Stimulated activated CD8-positive, alpha-beta memory T cell treated with anti-CD3 and anti-CD28 coated beads, Interleukin-4, amount 100 ng/mL, for 48 hours (primary cell): Measurements from ENCODE around the gene UCK2.

Source experiments
- DNase-seq: peaks from one replicate; pipeline ENCODE4 v3.0.0-alpha.2; 2020

UCK2 gene

DNA sequence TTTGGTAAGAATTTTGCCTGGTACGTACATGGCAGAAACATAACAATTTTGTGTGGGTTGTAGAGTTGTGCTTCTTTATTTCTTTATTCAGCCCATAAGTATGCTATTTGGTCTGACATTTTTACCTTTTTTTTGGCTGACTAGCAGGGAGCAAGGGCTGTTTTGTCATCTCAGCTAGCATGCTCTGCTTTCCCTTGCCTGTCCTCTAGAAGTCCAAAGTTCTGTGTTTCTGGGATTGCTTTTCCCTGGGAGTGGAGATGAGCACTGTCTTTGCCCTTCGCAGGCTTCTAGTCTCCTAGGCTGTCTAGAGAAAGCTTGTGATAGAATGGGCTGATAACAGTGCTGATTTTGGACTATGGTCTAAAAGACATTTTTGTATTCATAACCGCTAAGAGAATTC is 7.5 kb downstream of the UCK2 start:
- no peak for DNase-seq

DNA sequence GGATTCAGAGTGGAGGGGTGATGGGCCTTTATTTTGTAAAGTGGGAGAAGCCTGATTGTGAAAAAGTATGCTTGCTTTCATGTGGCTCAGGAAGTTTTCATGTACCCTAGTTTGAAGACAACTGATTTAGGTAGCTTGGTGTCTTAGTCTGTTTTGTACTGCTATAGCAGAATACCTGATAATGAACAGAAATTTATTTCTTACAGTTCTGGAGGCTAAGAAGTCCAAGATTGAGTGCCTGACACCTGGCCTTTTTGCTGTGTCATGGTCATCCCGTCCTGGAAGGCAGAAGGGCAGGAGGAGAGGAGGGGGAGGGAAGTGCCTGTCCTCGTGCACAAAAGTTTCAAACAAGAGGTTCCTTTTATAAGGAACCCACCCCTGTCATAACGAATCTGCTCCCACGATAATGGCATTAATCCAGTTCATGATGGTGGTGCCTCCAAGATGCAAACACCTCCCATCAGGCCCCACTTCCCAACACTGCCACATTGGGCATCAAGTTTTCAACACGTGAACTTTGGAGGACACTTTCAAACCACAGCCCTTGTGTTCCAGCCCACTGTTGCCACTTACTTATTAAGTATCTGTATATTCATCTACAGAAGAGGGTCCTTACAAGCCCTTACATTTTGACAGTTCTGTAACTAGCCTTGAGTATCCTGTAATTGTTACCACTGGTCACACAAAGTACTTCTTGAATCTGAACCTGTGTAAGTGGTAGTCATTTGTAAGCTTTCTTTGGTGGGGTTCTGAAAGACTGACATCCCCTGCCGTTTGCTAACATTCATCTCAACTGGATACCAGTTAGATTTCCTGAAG is 9.5 kb downstream of the UCK2 start:
- DNase-seq, result no peak

DNA sequence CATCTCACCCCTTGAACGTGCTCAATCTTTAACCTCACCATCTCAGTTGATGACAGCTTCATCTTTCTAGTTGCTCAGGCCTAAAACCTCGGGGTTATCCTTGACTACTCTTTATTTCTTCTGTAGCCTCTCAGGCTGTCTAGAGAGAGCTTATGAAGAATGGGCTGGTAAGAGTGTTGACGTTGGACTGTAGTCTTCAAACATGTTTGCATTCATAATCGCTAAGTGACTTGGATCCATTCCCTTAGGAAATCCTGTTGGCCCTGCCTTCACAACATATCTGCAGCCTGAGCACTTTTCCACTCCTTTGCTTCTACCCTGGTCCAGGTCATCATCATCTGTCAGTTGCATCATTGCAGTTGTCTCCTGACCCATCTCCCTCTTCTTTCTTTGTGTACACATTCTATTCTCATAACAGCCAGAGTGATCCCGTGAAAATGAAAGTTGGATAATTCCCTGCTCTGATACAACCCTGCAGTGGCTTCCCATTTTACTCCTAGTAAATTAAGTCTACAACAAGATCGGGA is 10.5 kb downstream of the UCK2 start:
- no peak for DNase-seq

DNA sequence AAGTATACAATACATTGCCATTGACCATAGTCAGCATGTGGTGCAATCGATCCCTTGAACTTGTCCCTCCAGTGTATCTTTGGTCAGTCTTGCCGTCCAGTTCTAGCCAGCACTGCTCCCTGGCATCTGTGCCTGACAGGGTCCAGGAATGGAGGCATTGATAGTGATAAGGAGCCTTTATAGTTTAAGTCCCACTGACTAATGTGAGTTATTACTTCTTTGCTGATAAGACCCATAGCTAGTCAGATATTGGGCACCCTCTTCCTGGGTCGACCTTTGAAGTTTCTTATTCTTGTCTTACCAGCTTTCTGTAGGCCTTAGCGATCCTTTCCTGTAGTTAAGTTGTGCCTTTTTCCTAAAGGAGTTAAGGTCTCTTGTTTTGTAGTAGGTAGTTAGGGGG is 13.0 kb downstream of the UCK2 start:
- no peak for DNase-seq

DNA sequence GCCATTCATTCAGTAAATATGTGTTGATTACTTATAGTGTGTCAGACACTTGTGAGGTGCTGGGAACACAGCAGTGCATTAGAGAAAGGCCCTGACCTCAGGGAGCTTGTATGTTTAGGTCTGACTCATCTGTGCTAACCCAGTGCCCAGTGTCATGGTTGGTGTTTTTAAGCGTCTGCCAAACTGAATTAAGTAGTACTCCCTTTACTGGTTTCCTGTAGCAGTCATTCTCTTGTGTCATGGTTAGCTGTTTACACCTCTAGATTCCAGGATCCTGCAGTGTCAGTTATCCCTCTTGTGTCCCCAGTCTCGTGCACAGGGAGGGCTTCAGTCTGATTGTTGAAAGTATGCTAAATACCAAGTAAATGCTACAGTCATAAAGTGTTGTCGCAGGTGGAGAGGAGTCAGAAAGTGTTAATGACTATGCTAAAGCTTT is 14.2 kb downstream of the UCK2 start:
- DNase-seq, result no peak

DNA sequence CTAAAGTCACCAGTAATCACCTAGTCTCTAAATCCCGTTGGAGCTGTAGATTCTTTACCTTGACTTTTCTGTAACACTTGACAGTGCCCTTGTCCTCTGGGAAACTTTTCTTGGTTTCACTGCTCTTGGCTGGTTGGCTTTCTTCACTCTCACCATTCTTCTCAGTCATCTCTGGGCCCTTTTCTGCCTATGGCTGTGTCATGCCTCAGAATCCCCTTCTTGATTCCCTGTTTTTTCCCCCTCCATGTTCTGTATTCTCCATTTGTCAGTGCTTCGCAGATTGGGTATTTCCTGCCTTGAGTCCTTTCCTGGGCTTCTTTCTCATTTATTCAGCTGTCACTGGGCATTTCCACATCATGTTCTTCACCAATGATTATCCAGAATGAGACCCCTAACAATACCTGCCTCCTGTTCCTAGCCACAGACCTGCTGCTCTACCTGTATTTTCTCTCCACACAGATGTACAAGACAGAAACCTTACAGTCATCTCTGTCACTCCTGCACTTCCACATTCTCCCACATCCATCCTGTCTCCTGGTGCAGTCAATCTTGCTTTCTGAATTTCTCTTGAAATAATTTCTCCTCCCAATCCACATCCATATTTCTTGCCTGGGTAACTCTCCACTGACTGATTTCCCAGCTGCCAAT is 14.7 kb downstream of the UCK2 start:
- DNase-seq, result no peak

DNA sequence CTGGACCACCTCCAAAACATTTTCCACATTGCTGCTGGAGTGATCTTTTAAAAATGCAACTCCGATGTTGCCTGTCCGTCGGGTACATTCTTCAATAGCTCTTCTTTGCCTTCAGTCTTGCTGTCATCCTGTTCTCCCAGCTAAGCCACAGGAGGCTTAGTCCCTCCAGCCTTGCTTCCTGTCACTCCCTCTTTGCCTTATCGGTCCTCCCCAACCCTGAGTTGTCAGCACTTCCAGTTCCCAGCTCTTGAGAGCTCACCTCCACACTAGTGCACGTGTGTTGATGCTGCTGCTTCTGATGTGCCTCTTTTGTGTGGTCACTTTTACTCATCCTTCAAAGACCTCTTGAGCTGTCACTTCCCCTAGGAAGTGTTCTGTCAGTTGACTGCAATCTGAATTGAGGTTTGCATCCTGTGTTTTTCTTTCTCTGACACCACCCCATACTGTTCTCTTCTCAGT is 15.3 kb downstream of the UCK2 start:
- DNase-seq, result no peak

DNA sequence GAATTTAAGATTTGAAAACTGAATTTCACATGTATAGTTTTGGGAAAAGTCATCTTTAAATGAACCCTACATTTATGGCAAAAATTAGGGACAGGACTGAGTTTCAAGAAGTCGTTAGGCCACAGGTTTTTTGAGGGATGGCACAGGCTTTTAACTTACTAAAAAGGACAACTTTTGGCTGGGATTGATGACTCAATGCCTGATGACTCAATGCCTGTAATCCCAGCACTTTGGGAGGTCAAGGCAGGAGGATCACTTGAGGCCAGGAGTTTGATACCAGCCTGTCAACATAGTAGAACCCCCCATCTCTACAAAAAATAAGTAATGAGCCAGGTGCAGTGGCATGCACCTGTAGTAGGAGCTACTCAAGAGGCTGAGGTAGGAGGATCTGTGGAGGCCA is 15.9 kb downstream of the UCK2 start:
- no peak for DNase-seq

DNA sequence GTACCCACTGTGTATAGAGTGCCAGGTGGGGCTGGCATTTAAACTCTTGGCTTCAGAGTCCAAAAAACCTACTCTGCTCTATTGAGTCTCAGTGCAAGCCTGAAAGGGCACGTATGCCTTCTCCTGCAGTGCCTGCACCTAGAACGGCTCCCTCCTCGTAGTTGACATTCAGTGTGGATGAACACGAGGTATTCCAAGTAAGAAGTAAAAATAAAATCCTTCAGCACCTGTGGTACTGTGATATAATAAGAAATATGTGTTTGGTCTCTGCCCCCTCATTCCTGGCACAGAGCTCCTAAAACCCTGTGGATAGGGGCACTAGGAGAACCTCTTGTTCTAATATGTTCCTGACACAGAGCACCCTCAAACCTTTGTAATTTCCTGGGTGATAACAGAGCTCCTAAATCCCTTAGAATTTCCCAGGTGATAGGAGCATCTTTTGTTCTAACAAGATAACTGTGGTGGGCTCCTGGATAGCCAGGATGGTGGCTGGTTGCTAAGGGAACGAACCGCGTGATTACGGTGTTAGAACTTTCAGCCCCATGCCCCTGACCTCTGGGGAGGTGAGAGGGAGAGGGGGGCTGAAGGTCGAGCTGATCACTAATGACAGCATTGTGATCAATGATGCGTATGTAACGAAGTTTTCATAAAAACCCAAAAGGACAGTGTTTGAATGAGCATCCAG is 16.8 kb downstream of the UCK2 start:
- DNase-seq, result no peak

DNA sequence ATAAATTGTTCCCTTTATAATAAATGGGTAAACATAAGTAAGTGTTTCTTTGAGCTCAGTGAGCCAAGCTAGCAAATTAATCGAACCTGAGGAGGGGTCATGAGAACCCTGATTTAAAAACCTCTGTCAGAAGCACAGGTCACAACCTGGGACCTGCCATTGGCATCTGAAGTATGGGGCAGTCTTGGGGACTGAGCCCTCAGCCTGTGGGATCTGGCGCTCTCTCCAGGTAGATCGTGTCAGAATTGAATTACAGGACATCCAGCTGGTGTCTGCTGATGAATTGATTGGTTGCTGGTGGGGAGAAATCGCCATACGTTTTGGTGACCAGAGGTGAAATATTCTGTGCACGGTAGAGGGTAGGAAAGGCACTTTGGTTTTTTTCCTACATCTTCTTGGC is 17.5 kb downstream of the UCK2 start:
- DNase-seq, result no peak

DNA sequence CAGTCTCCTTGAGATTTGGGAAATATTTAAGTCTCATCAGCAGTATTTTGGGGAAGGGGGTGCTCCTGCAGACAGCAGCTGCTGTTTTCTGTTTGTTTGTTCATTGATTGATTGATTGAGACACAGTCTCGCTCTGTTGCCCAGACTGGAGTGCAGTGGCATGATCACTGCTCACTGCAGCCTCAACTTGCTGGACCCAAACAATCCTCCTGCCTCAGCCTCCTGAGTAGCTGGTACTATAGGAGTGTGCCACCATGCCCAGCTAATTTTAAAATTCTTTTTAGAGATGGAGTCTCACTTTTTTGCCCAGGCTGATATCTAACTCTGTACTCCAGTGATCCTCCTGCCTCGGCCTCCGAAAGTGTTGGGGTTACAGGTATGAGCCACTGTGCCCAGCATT is 18.2 kb downstream of the UCK2 start:
- DNase-seq, result no peak

DNA sequence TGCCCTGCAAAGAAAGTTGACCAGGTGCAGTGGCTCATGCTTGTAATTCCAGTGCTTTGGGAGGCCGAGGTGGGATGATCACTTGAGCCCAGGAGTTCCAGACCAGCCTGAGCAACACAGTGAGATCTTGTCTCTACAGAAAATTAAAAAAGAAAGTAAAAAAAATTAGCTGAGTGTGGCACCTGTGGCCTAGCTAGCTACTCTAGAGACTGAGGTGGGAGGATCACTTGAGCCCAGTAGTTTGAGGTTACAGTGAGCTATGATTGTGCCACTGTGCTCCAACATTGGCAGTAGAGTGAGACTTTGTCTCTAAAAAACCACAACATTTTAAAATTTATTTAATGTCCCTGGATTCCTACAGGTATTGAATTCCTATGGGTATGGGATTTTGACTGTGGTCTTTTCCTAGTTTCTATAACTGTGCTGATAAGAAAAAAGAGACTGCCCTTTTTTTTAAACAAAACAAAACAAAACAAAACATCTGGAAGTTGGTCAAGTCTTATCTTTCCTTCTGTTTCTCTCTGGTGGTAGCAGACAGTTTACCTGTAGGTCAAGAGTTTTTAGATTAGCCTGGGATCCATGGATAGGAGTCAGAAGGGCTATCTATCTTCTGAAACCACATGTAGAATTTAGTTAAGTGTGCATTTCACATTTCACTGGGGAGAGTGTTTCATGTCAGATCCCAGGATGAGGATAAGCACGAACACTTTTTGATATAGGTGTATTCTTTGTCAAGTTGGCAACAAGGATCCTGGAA is 18.8 kb downstream of the UCK2 start:
- no peak for DNase-seq

DNA sequence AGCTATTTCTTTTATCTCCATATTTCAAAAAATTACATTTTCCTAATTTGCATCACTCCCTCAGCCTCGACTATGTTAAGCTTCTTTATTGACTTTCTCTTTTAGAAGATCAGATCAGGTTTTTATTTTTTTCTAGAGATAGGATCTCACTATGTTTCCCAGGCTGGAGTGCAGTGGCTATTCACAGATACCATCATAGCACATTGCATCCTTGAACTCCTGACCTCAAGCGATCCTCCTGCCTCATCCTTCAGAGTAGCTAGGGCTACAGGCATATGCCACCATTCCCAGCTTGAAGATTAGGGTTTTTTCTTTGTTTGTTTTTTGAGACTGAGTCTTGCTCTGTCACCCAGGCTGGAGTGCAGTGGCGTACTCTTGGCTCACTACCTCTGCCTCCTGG is 20.1 kb downstream of the UCK2 start:
- DNase-seq, result no peak

DNA sequence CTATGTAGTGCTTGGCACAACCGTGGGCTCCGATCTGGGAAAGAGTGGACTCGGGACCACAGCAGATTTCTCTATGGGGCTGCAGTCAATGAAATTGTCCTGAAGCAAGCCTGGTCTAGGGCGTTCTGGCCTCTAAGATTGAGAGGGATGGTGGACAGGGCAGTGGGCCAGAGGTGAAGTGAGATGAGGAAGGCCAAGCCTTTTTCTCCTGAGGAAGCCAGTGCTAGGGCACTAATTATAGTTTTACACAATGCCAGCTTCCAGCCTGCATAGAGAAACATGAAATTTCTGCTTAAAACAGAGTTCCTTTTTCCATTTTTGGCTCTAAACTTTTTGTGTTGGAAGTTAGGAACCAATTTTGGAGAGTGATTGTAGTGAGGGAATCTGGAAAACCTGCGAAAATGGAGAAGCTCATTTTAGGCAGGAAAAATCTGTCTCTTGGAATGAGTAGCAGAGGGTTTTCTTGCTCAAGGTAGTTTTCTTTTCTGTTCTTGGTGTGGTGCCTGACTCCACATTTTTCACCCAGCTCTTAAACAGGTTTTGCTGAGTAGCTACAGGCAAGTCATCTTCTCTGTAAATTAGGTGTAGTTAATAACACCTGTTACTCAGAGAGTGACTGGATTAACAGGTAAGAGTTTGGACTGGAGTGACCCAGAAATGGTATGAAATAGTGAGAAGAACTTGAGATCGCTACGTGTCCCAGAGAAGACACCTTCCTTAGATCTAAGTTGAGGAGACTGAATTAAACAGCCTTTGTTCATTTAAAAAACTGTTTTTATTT is 22.1 kb downstream of the UCK2 start:
- DNase-seq, result no peak

DNA sequence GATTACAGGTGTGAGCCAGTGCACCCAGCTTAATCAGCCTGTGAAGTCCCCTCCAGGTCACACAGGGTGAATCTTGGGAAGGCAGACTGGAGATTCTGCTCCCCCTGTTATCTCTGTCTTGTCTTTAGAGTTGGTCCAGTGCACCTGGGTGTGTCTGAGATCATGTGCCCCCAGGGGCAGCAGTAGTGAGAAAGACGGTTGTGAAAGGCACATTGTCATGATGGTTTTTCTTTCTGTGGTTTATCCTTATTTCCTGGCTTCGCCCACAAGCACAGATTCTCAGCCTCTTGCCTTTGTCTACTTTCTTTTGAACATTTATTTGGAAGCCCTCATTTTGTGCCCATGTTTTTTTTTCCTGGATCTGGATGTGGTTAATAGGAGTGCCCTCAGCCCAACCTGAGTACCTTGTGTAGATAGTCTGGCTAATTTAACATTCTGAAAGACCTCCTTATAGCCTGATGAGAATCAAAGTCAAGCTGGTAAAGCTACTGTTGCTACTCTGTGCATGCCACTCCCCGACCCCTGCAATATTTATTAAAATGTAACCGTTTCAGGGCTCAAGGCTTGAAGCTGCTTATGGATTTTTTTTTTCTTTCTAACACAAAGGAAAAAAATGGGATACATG is 23.7 kb downstream of the UCK2 start:
- no peak for DNase-seq

DNA sequence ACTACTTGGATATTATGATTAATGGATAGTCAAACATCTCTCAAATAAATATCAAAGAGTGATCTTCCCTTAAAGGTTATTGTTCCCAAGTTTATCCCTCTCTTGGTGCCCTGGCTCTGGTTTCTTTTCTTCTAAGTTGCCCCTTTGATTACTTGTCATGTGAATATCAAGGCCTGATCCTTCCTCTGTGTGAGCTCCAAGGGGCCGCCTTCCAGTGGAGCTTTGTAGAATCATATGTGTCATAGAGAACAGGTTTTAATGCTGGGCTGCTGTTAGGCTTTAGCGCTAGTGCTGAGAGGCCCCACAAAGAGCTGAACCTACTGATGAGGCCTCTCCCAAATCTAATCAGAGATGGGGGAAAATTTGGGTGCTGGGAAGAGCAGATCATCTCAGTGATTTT is 25.5 kb downstream of the UCK2 start:
- DNase-seq, result no peak

DNA sequence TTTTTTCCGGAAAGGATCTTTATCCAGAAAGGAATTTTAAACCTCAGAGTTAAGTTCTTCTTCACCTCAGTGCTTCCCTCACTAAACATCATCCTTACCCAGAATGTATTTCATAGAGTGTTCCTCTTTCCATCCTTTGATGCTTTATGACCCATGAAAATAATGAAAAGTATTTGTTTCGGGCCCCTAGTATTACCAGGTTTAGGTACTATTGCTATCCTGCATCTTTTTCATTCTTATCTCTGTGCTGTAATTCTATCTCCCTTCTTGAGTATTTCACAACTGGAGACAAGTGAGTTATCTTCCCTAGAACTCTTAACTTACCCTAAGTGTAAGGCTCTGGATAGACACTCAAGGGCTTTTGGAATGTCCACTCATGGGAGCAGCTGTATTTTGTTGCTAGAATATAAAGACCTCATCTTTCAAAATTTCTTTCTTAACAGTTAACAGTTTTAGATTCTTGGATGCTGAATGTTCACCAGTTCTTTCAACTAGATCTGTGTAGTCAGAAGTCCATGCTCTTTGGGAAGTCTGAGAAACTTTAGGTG is 26.2 kb downstream of the UCK2 start:
- no peak for DNase-seq

DNA sequence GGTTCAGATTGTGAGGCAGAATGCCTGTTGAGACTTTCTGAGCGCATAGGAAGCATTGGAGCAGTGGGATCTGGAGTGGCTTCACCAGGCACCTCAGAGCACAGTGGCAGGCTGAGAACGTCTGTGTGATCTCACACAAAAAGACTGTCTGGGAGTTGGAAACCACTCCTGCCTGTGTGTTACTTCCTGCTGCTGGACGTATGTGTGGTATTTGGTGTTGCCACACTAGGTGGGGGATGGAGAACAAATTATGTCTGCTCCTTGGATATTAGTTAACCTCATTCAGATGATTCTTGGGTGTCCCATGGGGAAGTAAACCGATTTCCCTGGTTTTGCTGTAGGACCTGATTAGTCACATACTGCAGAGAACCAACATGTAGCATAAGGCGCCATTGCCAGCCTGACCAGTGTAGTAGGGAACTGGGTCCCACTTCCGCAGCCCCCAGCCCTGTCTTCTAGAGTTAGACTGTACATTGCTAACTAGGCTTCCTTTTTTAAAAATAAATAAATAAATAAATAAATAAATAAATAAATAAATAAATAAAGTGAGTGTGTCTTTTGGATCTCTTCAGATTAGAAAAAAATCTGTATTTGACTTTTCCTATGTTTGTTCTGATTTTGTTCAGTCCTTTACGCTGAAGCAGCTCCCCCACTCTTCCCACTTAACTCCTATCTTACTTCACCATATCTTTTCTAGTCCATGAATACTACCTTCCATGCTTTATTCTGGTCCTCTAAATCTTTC is 26.9 kb downstream of the UCK2 start:
- DNase-seq, result no peak

DNA sequence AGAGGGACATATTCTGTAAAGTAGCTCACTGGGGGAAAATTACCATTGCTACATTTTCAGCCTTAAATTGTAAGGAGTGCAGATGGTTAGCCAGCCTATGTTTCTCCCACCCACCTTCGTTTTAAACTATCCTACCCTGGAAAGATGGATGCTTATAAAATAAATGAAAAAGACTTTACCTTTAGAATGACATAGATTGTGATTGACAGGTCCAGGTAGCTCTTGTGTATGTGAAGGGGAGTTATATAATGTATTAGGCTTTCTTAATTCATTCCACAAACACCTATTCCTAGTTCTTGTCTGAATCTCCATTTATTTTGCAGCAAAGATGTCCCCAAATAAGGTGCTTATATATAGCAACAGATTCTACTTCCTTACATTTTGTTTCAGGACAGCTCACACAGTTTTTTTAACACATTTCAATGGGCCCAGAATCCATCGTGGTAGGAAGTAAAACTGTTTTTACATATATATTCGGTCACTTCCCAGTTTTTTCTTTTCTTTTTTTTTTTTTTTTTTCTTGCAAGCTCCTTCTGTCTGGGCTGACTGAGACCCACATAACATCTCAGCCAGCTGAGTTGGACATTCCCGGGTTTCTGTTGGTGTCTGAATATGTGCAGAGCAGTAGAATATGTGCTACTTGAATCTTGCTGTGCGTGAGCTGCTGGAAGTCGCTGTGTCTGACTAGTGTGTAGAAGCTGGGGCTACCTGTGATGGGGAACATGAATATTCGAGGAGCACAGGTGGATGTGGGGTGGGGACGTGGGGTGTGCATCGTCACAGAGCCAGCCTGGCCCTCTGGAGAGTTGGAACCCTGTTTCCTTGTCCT is 27.8 kb downstream of the UCK2 start:
- no peak for DNase-seq

DNA sequence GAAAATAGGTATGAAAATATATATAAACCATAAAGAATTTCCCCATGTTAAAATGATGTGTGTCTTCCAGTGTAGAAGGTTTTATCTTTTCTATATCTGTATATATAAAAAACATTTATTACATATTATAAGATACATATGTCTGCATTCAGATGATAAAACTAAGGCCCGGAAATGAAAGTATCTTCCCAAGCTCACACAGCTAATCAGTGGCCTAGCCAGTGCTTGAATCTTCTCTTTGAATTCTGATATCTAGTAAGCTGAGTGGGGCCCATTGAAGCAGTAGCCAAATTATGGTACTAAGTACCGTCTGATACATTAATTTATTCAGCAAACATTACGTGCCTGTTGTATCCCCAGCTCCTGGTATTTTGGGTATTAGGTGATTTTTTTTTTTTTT is 28.6 kb downstream of the UCK2 start:
- no peak for DNase-seq
